Measurements from ENCODE around the gene GREM2.

GREM2 gene

GRCh38 chr1:240508950-240509349 lies 103.0 kb downstream of the GREM2 start:
- Histone ChIP-seq H3K9me3 (ENCODE audit: control insufficient read depth, low read depth, low read length) (no peaks in the 10 kb centered on the region), H3K9ac (ENCODE audit: low read length) (no peak overlapping the region), H3K27me3 (ENCODE audit: control insufficient read depth, insufficient read depth, low read length) (no peaks in the 10 kb centered on the region), H3K4me3 (ENCODE audit: low read length) (no peak overlapping the region), H3K36me3 (ENCODE audit: control insufficient read depth, low read depth, low read length) (no peaks in the 10 kb centered on the region), H3K4me1 (ENCODE audit: control insufficient read depth, low read depth, low read length) (no peaks in the 10 kb centered on the region), H3K27ac (ENCODE audit: low read length) (no peak overlapping the region)

DNA sequence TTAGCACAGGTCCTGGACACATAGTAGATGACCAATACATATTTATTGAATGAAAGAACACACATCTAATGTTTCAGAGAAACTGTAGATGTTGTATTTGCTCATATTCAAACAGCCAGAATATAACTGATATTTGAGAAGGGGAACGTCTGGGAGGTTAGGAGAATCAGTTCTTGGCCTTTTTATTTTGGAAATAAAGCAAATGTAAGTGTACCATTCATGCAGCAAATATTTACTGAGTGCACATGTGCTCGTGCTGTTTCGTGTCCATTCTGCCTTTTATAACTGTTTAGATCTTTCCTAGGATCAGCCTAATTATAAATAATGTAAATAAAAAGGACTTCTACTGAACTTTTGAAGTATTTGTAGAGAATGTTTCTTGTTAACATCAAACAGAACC lies 103.8 kb downstream of the GREM2 start:
- Histone ChIP-seq H3K9ac (ENCODE audit: low read length) (no peak overlapping the region), H3K9me3 (ENCODE audit: control insufficient read depth, low read depth, low read length) (no peaks in the 10 kb centered on the region), H3K36me3 (ENCODE audit: control insufficient read depth, low read depth, low read length) (no peaks in the 10 kb centered on the region), H3K27ac (ENCODE audit: low read length) (no peak overlapping the region), H3K4me3 (ENCODE audit: low read length) (no peak overlapping the region), H3K27me3 (ENCODE audit: control insufficient read depth, insufficient read depth, low read length) (no peaks in the 10 kb centered on the region), H3K4me1 (ENCODE audit: control insufficient read depth, low read depth, low read length) (no peaks in the 10 kb centered on the region)

DNA sequence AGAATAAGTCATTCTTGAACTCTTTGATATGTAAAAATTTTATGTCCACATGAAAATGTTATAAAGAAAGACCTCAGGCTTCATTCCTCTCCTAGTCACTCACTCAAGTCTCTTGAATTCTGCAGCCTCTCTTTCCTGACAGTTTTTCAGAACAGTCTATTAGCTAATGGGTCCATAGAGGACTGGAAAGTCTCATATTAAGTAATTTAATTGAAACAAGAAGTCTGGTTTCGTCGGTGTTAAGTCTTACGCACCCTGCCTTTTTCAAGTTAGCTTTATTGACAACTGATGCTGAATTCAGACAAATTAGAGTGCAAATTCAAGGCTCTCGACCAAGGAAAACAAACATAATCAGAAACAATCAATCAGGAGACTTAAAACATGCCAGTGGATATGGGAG lies 105.8 kb downstream of the GREM2 start:
- H3K9ac ChIP-seq (ENCODE audit: low read length): no peak overlapping the region
- H3K4me1 ChIP-seq (ENCODE audit: control insufficient read depth, low read depth, low read length): no peaks in the 10 kb centered on the region
- H3K4me3 ChIP-seq (ENCODE audit: low read length): no peak overlapping the region
- no peaks in the 10 kb centered on the region for H3K36me3 ChIP-seq (ENCODE audit: control insufficient read depth, low read depth, low read length)
- H3K27me3 ChIP-seq (ENCODE audit: control insufficient read depth, insufficient read depth, low read length): no peaks in the 10 kb centered on the region
- no peaks in the 10 kb centered on the region for H3K9me3 ChIP-seq (ENCODE audit: control insufficient read depth, low read depth, low read length)
- no peak overlapping the region for H3K27ac ChIP-seq (ENCODE audit: low read length)

GRCh38 chr1:240503558-240503957 lies 108.4 kb downstream of the GREM2 start:
- Histone ChIP-seq H3K9me3 (ENCODE audit: control insufficient read depth, low read depth, low read length) (no peaks in the 10 kb centered on the region), H3K9ac (ENCODE audit: low read length) (no peak overlapping the region), H3K36me3 (ENCODE audit: control insufficient read depth, low read depth, low read length) (no peaks in the 10 kb centered on the region), H3K4me3 (ENCODE audit: low read length) (no peak overlapping the region), H3K4me1 (ENCODE audit: control insufficient read depth, low read depth, low read length) (no peaks in the 10 kb centered on the region), H3K27ac (ENCODE audit: low read length) (no peak overlapping the region), H3K27me3 (ENCODE audit: control insufficient read depth, insufficient read depth, low read length) (no peaks in the 10 kb centered on the region)

- no peak overlapping the region for H3K4me3 ChIP-seq (ENCODE audit: low read length)
- H3K27me3 ChIP-seq (ENCODE audit: control insufficient read depth, insufficient read depth, low read length): no peaks in the 10 kb centered on the region
- H3K27ac ChIP-seq (ENCODE audit: low read length): no peak overlapping the region
- H3K36me3 ChIP-seq (ENCODE audit: control insufficient read depth, low read depth, low read length): no peaks in the 10 kb centered on the region
- no peaks in the 10 kb centered on the region for H3K9me3 ChIP-seq (ENCODE audit: control insufficient read depth, low read depth, low read length)
- no peaks in the 10 kb centered on the region for H3K4me1 ChIP-seq (ENCODE audit: control insufficient read depth, low read depth, low read length)
- H3K9ac ChIP-seq (ENCODE audit: low read length): no peak overlapping the region
These were observed 108.9 kb downstream of the GREM2 start for GRCh38 chr1:240503036-240503435.

DNA sequence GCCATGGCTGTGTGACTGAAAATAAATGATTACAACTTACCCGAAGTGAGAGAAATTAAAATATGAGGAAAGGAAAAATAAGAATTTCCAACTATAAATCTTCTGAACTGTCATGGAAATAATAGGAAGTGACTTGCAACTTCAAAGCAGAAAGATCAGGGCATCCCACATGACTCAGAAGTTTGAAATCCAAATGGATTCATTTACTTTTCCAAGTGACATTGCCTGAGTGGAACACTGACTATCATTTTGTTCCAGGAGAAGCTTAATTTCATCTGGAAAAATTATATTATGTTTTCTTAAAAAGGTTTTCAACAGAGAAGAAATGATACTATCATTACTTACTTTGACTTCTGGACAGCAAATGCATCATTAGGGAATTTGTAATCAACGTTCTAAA lies 110.8 kb downstream of the GREM2 start:
- Histone ChIP-seq H3K27me3 (ENCODE audit: control insufficient read depth, insufficient read depth, low read length) (no peaks in the 10 kb centered on the region), H3K36me3 (ENCODE audit: control insufficient read depth, low read depth, low read length) (no peaks in the 10 kb centered on the region), H3K27ac (ENCODE audit: low read length) (no peak overlapping the region), H3K4me1 (ENCODE audit: control insufficient read depth, low read depth, low read length) (no peaks in the 10 kb centered on the region), H3K9ac (ENCODE audit: low read length) (no peak overlapping the region), H3K9me3 (ENCODE audit: control insufficient read depth, low read depth, low read length) (no peaks in the 10 kb centered on the region), H3K4me3 (ENCODE audit: low read length) (no peak overlapping the region)

DNA sequence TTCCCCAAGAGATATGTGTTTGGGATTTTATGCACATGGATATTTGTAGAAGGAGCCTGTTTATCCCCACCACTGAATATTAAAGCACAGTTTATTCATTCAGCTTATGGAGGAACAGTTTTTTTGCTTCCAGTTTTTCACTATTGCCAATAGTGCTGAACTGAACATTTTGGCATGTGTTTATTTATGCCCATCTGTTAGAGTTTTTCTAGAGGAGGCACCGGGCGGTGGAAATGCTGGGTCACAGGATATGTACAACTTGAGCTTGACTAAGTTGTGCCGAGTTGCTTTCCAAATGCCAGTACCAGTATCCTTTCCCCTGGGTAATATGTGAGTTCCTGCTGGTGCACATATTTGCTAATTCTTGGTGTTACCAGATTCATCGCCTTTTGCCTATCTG lies 111.3 kb downstream of the GREM2 start:
- H3K9ac ChIP-seq (ENCODE audit: low read length): no peak overlapping the region
- H3K4me3 ChIP-seq (ENCODE audit: low read length): no peak overlapping the region
- no peaks in the 10 kb centered on the region for H3K4me1 ChIP-seq (ENCODE audit: control insufficient read depth, low read depth, low read length)
- no peak overlapping the region for H3K27ac ChIP-seq (ENCODE audit: low read length)
- H3K27me3 ChIP-seq (ENCODE audit: control insufficient read depth, insufficient read depth, low read length): no peaks in the 10 kb centered on the region
- H3K36me3 ChIP-seq (ENCODE audit: control insufficient read depth, low read depth, low read length): no peaks in the 10 kb centered on the region
- no peaks in the 10 kb centered on the region for H3K9me3 ChIP-seq (ENCODE audit: control insufficient read depth, low read depth, low read length)

DNA sequence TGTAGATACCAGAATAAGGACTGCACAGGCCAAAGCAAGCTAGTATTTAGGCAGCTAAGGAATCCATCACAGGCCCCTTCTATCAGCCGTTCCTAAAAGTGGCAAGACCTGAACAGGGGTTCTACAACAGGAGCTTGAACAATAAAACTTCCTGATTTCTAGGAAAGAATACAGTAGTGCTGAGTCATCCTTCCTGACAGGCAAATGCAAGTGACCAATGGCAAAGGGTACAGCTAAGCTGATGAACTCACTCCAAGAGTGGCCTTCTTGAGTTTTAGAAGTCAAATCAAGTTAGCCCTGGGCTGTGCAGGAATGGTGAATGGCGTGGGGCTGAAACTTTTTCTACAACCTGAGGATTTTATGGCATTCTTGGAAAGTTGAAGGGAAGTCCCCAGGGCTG lies 112.9 kb downstream of the GREM2 start:
- Histone ChIP-seq H3K27ac (ENCODE audit: low read length) (no peak overlapping the region), H3K9ac (ENCODE audit: low read length) (no peak overlapping the region), H3K4me3 (ENCODE audit: low read length) (no peak overlapping the region), H3K9me3 (ENCODE audit: control insufficient read depth, low read depth, low read length) (no peaks in the 10 kb centered on the region), H3K27me3 (ENCODE audit: control insufficient read depth, insufficient read depth, low read length) (no peaks in the 10 kb centered on the region), H3K4me1 (ENCODE audit: control insufficient read depth, low read depth, low read length) (no peaks in the 10 kb centered on the region), H3K36me3 (ENCODE audit: control insufficient read depth, low read depth, low read length) (no peaks in the 10 kb centered on the region)

DNA sequence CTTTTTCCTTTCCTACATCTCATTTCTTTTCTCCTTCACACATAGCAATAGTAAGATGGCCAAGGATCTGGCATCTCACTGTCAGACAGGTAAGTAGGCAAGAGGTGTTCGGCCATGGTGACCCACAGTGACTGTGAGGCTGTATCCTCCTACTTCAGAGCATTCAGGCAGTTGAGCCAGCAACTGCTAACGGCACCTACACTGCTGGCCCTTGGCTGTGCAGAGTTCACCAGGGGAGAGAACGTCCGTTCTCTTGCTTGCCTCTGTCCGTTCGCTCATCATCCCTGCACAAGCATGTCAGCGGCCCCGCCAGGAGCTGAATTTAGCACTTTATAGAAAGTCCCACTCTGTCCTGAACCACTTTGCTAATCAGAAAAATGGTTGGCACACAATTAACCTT lies 113.6 kb downstream of the GREM2 start:
- no peak overlapping the region for H3K4me3 ChIP-seq (ENCODE audit: low read length)
- no peaks in the 10 kb centered on the region for H3K27me3 ChIP-seq (ENCODE audit: control insufficient read depth, insufficient read depth, low read length)
- H3K27ac ChIP-seq (ENCODE audit: low read length): no peak overlapping the region
- no peaks in the 10 kb centered on the region for H3K4me1 ChIP-seq (ENCODE audit: control insufficient read depth, low read depth, low read length)
- H3K9me3 ChIP-seq (ENCODE audit: control insufficient read depth, low read depth, low read length): no peaks in the 10 kb centered on the region
- H3K36me3 ChIP-seq (ENCODE audit: control insufficient read depth, low read depth, low read length): no peaks in the 10 kb centered on the region
- H3K9ac ChIP-seq (ENCODE audit: low read length): no peak overlapping the region

GRCh38 chr1:240497908-240498307 lies 114.0 kb downstream of the GREM2 start:
- Histone ChIP-seq H3K27ac (ENCODE audit: low read length) (no peak overlapping the region), H3K9me3 (ENCODE audit: control insufficient read depth, low read depth, low read length) (no peaks in the 10 kb centered on the region), H3K4me3 (ENCODE audit: low read length) (no peak overlapping the region), H3K36me3 (ENCODE audit: control insufficient read depth, low read depth, low read length) (no peaks in the 10 kb centered on the region), H3K4me1 (ENCODE audit: control insufficient read depth, low read depth, low read length) (no peaks in the 10 kb centered on the region), H3K27me3 (ENCODE audit: control insufficient read depth, insufficient read depth, low read length) (no peaks in the 10 kb centered on the region), H3K9ac (ENCODE audit: low read length) (no peak overlapping the region)

DNA sequence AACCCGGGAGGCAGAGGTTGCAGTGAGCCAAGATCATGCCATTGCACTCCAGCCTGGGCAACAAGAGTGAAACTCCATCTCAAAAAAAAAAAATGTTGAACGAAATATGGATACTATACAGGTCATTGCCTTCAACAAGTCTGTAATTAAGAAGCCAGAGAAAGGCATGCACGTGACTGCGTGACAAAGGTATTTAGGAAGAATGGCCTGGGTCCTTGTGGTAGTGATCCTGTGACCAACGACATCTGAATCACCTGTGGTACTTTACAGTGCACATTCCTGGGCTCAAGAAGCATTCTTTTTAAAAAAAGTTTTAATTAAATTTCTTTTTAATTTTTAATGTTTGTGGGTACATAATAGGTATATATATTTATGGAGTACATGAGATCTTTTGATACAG lies 115.0 kb downstream of the GREM2 start:
- Histone ChIP-seq H3K4me1 (ENCODE audit: control insufficient read depth, low read depth, low read length) (no peaks in the 10 kb centered on the region), H3K9ac (ENCODE audit: low read length) (no peak overlapping the region), H3K9me3 (ENCODE audit: control insufficient read depth, low read depth, low read length) (no peaks in the 10 kb centered on the region), H3K36me3 (ENCODE audit: control insufficient read depth, low read depth, low read length) (no peaks in the 10 kb centered on the region), H3K27ac (ENCODE audit: low read length) (no peak overlapping the region), H3K27me3 (ENCODE audit: control insufficient read depth, insufficient read depth, low read length) (peaks cover 3% of the 10 kb centered on the region), H3K4me3 (ENCODE audit: low read length) (no peak overlapping the region)

- Histone ChIP-seq H3K4me1 (ENCODE audit: control insufficient read depth, low read depth, low read length) (peaks cover 4% of the 10 kb centered on the region), H3K9me3 (ENCODE audit: control insufficient read depth, low read depth, low read length) (no peaks in the 10 kb centered on the region), H3K27me3 (ENCODE audit: control insufficient read depth, insufficient read depth, low read length) (peaks cover 4% of the 10 kb centered on the region), H3K36me3 (ENCODE audit: control insufficient read depth, low read depth, low read length) (no peaks in the 10 kb centered on the region), H3K9ac (ENCODE audit: low read length) (no peak overlapping the region), H3K27ac (ENCODE audit: low read length) (no peak overlapping the region), H3K4me3 (ENCODE audit: low read length) (no peak overlapping the region)
These were observed 115.6 kb downstream of the GREM2 start for GRCh38 chr1:240496356-240496755.

All from iPS-18a (cell line).